ENCODE data around the gene CATSPERE.

DNA sequence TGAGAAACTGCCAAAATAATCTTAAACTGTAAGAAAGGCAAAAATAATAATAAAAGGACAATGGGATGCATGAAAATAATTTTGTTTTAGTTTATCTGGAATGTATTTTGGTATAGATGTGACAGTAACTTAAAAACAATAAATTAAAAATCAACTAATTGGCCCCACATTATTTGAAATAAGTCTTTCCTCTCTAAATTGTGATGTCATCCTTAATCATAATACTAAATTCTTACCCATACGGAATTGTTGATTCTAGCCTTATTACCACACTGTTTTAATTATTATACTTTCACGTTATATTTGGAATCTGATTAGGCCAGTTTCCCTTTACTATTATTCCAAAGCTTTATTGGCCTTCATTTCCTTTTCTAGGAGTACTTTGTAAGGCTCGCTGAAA, 199.5 kb downstream of the CATSPERE start:
- TF ChIP-seq, protein P1, sequence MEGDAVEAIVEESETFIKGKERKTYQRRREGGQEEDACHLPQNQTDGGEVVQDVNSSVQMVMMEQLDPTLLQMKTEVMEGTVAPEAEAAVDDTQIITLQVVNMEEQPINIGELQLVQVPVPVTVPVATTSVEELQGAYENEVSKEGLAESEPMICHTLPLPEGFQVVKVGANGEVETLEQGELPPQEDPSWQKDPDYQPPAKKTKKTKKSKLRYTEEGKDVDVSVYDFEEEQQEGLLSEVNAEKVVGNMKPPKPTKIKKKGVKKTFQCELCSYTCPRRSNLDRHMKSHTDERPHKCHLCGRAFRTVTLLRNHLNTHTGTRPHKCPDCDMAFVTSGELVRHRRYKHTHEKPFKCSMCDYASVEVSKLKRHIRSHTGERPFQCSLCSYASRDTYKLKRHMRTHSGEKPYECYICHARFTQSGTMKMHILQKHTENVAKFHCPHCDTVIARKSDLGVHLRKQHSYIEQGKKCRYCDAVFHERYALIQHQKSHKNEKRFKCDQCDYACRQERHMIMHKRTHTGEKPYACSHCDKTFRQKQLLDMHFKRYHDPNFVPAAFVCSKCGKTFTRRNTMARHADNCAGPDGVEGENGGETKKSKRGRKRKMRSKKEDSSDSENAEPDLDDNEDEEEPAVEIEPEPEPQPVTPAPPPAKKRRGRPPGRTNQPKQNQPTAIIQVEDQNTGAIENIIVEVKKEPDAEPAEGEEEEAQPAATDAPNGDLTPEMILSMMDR (IDR thresholded peaks at IDR 0.05), result no peak
- no peak for TF ChIP-seq EZH2phosphoT487 (IDR thresholded peaks at IDR 0.05)
- TF ChIP-seq EZH2 (IDR thresholded peaks at IDR 0.05), result no peak

Measured in neural progenitor cell (in vitro differentiated cells).